Omental fat pad (tissue), 4 donors: ENCODE measurements around the gene RABGGTB. TPM values are rescaled to one million over a fixed set of nuclear protein-coding genes. Genes with fewer than 3 reads are reported as not detected.
"Not testable (repeated sequence)": the region's sequence is repeated elsewhere in the genome, so short reads cannot be mapped to it uniquely, and the experiment has no call there.

Source experiments
- ATAC-seq: fragments of 150-250 bp; one replicate; pipeline ENCODE4 v1.9.1; 2016; ENCODE audit warnings: mild to moderate bottlenecking, moderate library complexity; ENCODE audit not compliant: low FRiP score
- DNase-seq: peaks from one replicate; pipeline ENCODE4 v3.0.0-alpha.2; 2019; ENCODE audit warnings: low spot score
- CTCF ChIP-seq, 3 donors: fragments of 450-650 bp; IDR thresholded peaks; one replicate each; pipeline ENCODE4 v1.5.1; 2016 to 2017; ENCODE audit warnings: antibody characterized with exemption in 3 of 3, mild to moderate bottlenecking in 3 of 3, moderate library complexity in 2 of 3
- total RNA-seq, 4 donors: library from RNA; depleted of rRNA; stranded (reverse); fragments of >200 nt; gene quantifications; one replicate each; pipeline ENCODE4 v1.1.0, GENCODE V29; 2016

The RABGGTB gene
- total RNA-seq, 4 donors from 2014 or later = 63.1 to 155 (median 70.2) TPM

- ATAC-seq = no peak
- no peak for DNase-seq
- TF ChIP-seq CTCF (IDR thresholded peaks at IDR 0.05) = no peak
These were observed 11.2 kb downstream of the RABGGTB start for GRCh38 chr1:75797273-75797588.

GRCh38 chr1:75797606-75798216 lies 11.7 kb downstream of the RABGGTB start:
- DNase-seq (no peak), ATAC-seq (no peak)
- no peak for TF ChIP-seq CTCF (IDR thresholded peaks at IDR 0.05)

GRCh38 chr1:75801480-75801879 lies 15.4 kb downstream of the RABGGTB start:
- not testable (repeated sequence) for ATAC-seq, DNase-seq

- ATAC-seq = no peak
- DNase-seq = no peak
- TF ChIP-seq CTCF (IDR thresholded peaks at IDR 0.05) = no peak
These were observed 22.9 kb downstream of the RABGGTB start for GRCh38 chr1:75808921-75809320.

- ATAC-seq, DNase-seq: not testable (repeated sequence)
These were observed 24.1 kb downstream of the RABGGTB start for GRCh38 chr1:75810113-75810512.

- no peak for TF ChIP-seq CTCF (IDR thresholded peaks at IDR 0.05)
- ATAC-seq = no peak
- no peak for DNase-seq
These were observed 25.3 kb downstream of the RABGGTB start for GRCh38 chr1:75811211-75811981.

GRCh38 chr1:75812065-75812464 lies 26.0 kb downstream of the RABGGTB start:
- DNase-seq = no peak
- TF ChIP-seq CTCF (IDR thresholded peaks at IDR 0.05) = no peak

GRCh38 chr1:75823596-75823995 lies 37.5 kb downstream of the RABGGTB start:
- ATAC-seq, DNase-seq: not testable (repeated sequence)

More at GRCh38 chr1:75812065-75812464, 26.0 kb downstream of the RABGGTB start:
- no peak for ATAC-seq
